HG02610 (cell line): ENCODE results near the gene FAM168A.
A peak's percentile ranks its signal among the peaks of the same experiment; 100 is the strongest.

Experiments
- ATAC-seq: cut with Tn5 transposase; IDR thresholded peaks from one replicate; pipeline ENCODE4 v1.9.1; 2021; ENCODE audit warnings: mild to moderate bottlenecking, moderate library complexity; ENCODE audit not compliant: unreplicated experiment

The FAM168A gene

GRCh38 chr11:73379189-73379880, 218.6 kb downstream of the FAM168A start:
- ATAC-seq, result no peak

GRCh38 chr11:73376803-73377629, 220.9 kb downstream of the FAM168A start:
- ATAC-seq, result peak; percentile 11

- peak; percentile 82 for ATAC-seq
These were observed 221.6 kb downstream of the FAM168A start, which contains the start of gene RELT for GRCh38 chr11:73376160-73376802. Gene RELT (plus strand): TSS chr11:73376399. CDS start chr11:73389137, 12,738 bp downstream.

- ATAC-seq, result no peak
These were observed 222.1 kb downstream of the FAM168A start for GRCh38 chr11:73375830-73376159.

GRCh38 chr11:73374151-73374550, 223.8 kb downstream of the FAM168A start:
- no peak for ATAC-seq

- no peak for ATAC-seq
These were observed 225.4 kb downstream of the FAM168A start for GRCh38 chr11:73372375-73372993.

- no peak for ATAC-seq
These were observed 230.4 kb downstream of the FAM168A start for GRCh38 chr11:73367482-73368024.

- ATAC-seq, result no peak
These were observed 231.0 kb downstream of the FAM168A start for GRCh38 chr11:73366953-73367352.

- ATAC-seq, result no peak
These were observed 231.7 kb downstream of the FAM168A start for GRCh38 chr11:73366265-73366610.

- ATAC-seq, result no peak
These were observed 232.3 kb downstream of the FAM168A start for GRCh38 chr11:73365352-73366264.

- no peak for ATAC-seq
These were observed 234.8 kb downstream of the FAM168A start for GRCh38 chr11:73363147-73363546.

GRCh38 chr11:73361953-73362776, 235.7 kb downstream of the FAM168A start:
- ATAC-seq, result no peak

GRCh38 chr11:73360743-73361369, 237.1 kb downstream of the FAM168A start:
- no peak for ATAC-seq

GRCh38 chr11:73359930-73360742, 237.8 kb downstream of the FAM168A start:
- no peak for ATAC-seq

GRCh38 chr11:73359341-73359740, 238.6 kb downstream of the FAM168A start:
- ATAC-seq, result no peak

GRCh38 chr11:73358071-73358470, 239.8 kb downstream of the FAM168A start:
- no peak for ATAC-seq

GRCh38 chr11:73356979-73357860, 240.7 kb downstream of the FAM168A start:
- no peak for ATAC-seq
